SH-SY5Y (cell line): ENCODE measurements around the gene CWC25.

Experiments used
- GATA2 ChIP-seq: IDR thresholded peaks from 2 replicates; pipeline ENCODE4 v1.6.1; 2011; ENCODE audit warnings: mild to moderate bottlenecking, low read depth, low read length
- GATA3 ChIP-seq: IDR thresholded peaks from 2 replicates; pipeline ENCODE4 v1.6.1; 2011; ENCODE audit warnings: low read depth, mild to moderate bottlenecking, low read length, moderate library complexity

Gene CWC25

GRCh38 chr17:38864636-38865398 is 39.7 kb upstream of the CWC25 start:
- TF ChIP-seq GATA2 = no peak
- TF ChIP-seq GATA3 = no peak

- TF ChIP-seq GATA2 (no peak), GATA3 (no peak)
Measured at GRCh38 chr17:38861399-38861843, 36.3 kb upstream of the CWC25 start.

DNA sequence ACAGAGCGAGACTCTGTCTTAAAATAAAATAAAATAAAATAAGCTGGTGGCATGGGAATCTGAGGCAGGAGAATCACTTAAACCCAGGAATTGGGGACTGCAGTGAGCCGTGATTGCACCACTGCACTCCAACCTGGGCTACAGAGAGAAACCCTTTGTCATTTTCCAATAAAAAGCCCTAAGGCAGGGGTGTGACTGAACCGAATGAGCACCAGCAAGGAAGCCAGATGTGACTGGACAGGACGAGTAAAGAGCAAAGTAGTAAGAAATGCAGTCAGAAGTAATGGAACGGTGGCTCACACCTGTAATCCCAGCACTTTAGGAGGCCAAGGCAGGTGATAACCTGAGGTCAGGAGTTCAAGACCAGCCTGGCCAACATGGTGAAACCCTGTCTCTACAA is 32.1 kb upstream of the CWC25 start:
- TF ChIP-seq GATA2 = no peak
- TF ChIP-seq GATA3 = no peak

DNA sequence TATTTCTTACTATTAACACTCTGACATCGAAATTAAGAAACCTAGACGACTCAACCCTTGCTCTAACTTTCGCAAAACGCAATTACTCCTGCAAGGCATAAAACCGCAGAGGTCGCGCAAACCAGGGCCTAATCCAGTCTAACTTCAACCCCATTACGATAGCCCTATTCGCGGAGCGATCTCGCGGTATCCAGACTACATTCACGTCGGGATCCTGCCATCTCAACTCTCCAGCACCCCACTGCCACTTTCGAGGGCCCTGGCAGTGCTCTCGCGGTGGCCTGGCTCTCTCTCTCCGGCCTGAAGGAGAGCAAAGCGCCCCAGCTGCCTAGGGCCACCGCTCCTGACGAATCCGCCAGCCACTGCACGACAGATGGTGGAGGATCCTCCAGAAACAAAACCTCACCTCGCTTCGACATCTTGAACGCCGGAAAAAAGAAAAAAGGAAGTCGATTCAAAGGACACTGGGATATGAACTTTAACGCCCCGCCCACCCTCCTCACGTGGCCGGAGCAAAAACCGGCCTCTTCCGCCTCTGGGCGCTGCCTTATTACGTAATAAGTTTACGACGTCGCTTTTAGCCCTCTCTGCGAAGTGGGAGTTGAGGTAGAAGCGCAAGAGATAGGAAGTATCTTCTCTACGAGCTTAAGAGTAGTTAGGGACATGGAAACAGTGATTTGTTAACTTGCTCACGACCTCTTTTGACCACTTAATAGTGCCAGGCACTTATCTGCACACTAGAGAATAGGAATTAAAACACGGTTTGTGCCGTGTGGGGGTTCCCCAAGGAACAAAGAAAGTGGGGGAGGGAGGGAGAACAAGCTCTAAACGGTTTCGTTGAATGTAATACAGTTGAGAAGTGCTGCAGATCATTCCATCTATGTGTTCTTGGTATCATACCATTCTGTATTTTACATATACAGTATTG is 28.4 kb upstream of the CWC25 start, which contains the start of gene RPL23:
TSS of gene RPL23 (minus strand) at position 430 of the 928 bp plus-strand sequence. CDS start at position 419, 11 bp downstream.
- TF ChIP-seq GATA3 (no peak), GATA2 (no peak)

DNA sequence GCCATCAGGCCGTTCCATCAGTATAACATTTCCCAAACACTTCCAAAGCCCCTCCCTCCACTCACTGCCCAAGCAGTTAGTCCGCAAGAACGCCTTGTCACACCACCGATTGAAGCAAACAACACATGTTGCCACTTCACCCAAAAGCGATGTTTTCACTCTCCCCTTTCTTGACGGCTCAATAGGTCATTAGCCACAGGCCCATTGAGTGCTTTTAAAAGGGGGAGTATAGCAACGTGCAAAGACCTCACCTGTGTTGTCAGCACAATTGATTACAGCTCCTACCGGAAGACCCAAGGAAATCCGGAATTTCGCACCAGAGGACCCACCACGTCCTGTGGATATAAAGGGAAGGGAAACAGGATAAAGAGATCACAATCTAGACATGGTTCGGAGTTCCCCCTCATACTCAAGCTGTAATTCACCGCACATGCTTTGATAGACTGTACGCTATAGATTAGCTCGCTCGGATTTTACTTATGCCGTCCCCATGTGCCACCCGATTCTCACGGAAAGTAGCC is 27.7 kb upstream of the CWC25 start:
- TF ChIP-seq GATA2 (no peak), GATA3 (no peak)

GRCh38 chr17:38851434-38851833 is 26.3 kb upstream of the CWC25 start:
- TF ChIP-seq GATA2 (no peak), GATA3 (no peak)

GRCh38 chr17:38850374-38850773 is 25.3 kb upstream of the CWC25 start:
- TF ChIP-seq GATA3 (no peak), GATA2 (no peak)

DNA sequence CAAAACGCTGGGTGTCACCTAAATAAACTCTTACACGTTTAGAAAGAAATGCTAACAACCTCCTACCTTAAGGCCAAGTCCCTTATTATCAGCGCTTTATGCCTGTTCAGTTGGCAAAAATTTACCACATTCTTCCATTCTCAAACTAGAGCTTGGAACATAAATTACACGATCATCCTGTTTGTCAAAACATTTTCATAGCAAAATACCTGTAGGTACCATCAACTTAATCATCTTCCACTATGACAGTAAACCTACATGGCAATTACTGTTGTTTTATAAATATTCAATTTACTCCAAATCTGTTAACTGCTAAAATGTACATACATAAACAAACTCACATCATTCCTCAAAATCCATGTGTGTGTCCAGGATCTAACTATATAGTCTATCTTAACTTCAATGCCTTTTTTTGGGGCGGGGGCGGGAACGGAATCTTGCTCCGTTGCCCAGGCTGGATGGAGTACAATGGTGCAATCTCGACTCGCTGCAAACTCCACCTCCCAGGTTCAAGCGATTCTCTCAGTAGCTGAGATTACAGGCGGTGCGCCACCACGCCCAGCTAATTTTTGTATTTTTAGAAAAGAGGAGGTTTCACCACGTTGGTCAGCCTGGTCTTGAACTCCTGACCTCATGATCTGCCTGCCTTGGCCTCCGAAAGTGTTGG is 24.0 kb upstream of the CWC25 start:
- no peak for TF ChIP-seq GATA2
- no peak for TF ChIP-seq GATA3

- no peak for TF ChIP-seq GATA3
- no peak for TF ChIP-seq GATA2
Measured at GRCh38 chr17:38848557-38848891, 23.4 kb upstream of the CWC25 start.

- TF ChIP-seq GATA2 = no peak
- TF ChIP-seq GATA3 = no peak
Measured at GRCh38 chr17:38844261-38844757, 19.2 kb upstream of the CWC25 start.

DNA sequence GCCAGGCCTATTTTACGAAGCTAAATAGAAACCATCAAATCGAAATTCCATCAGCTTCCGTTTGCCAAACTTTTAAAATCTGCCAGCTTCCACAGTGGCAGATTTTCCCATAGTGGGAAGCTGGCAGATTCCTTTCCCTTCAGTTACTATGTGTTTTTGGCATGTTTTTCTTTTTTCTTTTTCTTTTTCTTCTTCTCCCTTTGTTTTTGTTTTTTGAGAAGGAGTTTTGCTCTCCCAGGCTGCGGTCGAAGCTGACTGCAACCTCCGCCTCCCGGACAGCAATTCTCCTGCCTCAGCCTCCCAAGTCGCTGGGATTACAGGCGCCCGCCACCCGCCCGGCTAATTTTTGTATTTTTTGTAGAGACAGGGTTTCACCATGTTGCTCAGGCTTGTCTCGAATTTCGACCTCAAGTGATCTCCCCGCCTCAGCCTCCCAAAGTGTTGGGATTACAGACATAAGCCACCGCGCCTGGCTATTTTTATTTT is 684 bp upstream of the CWC25 start:
- TF ChIP-seq GATA2 (no peak), GATA3 (no peak)

DNA sequence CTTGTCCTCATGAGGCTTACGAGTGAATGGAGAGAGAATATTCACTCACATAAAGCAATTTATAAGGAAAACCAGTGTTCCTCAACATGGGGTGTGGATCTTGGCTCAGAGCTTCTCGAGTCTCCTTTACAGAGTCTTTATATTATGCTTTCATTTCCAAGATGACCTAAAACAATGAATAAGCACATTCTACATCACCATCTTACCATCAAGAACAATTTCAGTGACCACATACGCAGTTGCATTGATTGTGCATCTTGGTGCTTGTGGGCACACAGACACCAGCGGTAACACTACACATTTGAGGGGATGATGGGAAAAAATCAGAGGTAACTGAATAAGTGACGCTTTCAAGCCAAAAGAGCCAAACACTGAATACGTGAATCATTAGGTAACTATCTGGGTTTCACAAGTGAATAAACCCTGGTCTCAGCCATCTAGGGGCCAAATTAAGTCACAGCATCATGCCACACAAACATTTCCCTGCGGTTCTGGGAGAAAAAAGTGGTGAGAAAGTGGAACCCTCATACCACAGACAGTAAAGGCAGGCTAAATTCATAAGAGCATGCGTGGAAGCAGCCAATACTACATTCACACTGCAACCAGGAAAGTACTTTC is 9.4 kb downstream of the CWC25 start:
- no peak for TF ChIP-seq GATA2
- TF ChIP-seq GATA3 = no peak

- TF ChIP-seq GATA3 (no peak), GATA2 (no peak)
Measured at GRCh38 chr17:38809828-38810227, 15.3 kb downstream of the CWC25 start.
